Activated naive CD4-positive, alpha-beta T cell treated with anti-CD3 and anti-CD28 coated beads for 36 hours (primary cell): ENCODE measurements around the gene SLC6A17. TPM values are rescaled to one million over a fixed set of nuclear protein-coding genes. Genes with fewer than 3 reads are reported as not detected.

Experiments used
- CTCF ChIA-PET: fragments of 350-600 bp; sonication (Branson Sonifier 250); formaldehyde crosslinking; loops from one replicate; lab custom pipeline; 2021; ENCODE audit warnings: antibody characterized with exemption; lab: Charles Lee
- DNase-seq: peaks from one replicate; pipeline ENCODE4 v3.0.0-alpha.2; 2020
- H3K27ac Mint-ChIP-seq: one replicate; pipeline ENCODE4 v1.8.0; 2021; ENCODE audit warnings: mild to moderate bottlenecking, mixed read lengths
- H3K27me3 Mint-ChIP-seq: one replicate; pipeline ENCODE4 v1.8.0; 2021; ENCODE audit warnings: low read depth, mixed read lengths
- H3K36me3 Mint-ChIP-seq: one replicate; pipeline ENCODE4 v1.8.0; 2021; ENCODE audit warnings: low read depth, mixed read lengths
- H3K4me1 Mint-ChIP-seq: one replicate; pipeline ENCODE4 v1.8.0; 2021; ENCODE audit warnings: low read depth, mixed read lengths
- H3K4me3 Mint-ChIP-seq: one replicate; pipeline ENCODE4 v1.8.0; 2021; ENCODE audit warnings: mild to moderate bottlenecking, moderate library complexity, mixed read lengths
- H3K9me3 Mint-ChIP-seq: one replicate; pipeline ENCODE4 v1.8.0; 2021; ENCODE audit warnings: mixed read lengths
- intact Hi-C: fragments of 100-400 bp; cut with micrococcal nuclease; formaldehyde crosslinking; loops from one replicate; pipeline ENCODE4 v1.15.1; 2023
- total RNA-seq, 2 experiments: library from RNA; stranded (reverse); gene quantifications; one replicate each; pipeline ENCODE4 v1.2.3, GENCODE V29; 2021

Gene SLC6A17
- total RNA-seq, 2 experiments from 2014 or later, result 0.12 TPM; not detected in 1

- Mint-ChIP-seq H3K4me3 (no peak overlapping the region), H3K27me3 (no peaks in the 10 kb centered on the region), H3K27ac (no peak overlapping the region), H3K9me3 (no peaks in the 10 kb centered on the region), H3K4me1 (peaks cover 44% of the 10 kb centered on the region), H3K36me3 (peaks cover 5% of the 10 kb centered on the region)
- intact Hi-C loops, result no loop called here
- DNase-seq, result no peak
- CTCF ChIA-PET, result interaction anchor here (1.2 to 2.1 kb wide), 3 partner anchors 33 to 72 kb away, joined by 3 to 8 read pairs (median 3); no protein-coding TSS in a partner anchor
These were observed 91.2 kb downstream of the SLC6A17 start for GRCh38 chr1:110241516-110241915.

GRCh38 chr1:110242062-110242461, 91.8 kb downstream of the SLC6A17 start:
- peaks cover 5% of the 10 kb centered on the region for H3K36me3 Mint-ChIP-seq
- no peaks in the 10 kb centered on the region for H3K27me3 Mint-ChIP-seq
- H3K27ac Mint-ChIP-seq, result no peak overlapping the region
- peaks cover 40% of the 10 kb centered on the region for H3K4me1 Mint-ChIP-seq
- H3K9me3 Mint-ChIP-seq, result no peaks in the 10 kb centered on the region
- intact Hi-C loops, result no loop called here
- CTCF ChIA-PET, result interaction anchor here (1.2 to 2.1 kb wide), 3 partner anchors 34 to 71 kb away, joined by 3 to 8 read pairs (median 3); no protein-coding TSS in a partner anchor
- DNase-seq, result no peak
- no peak overlapping the region for H3K4me3 Mint-ChIP-seq

GRCh38 chr1:110242731-110243130, 92.4 kb downstream of the SLC6A17 start:
- intact Hi-C loops, result no loop called here
- peaks cover 33% of the 10 kb centered on the region for H3K4me1 Mint-ChIP-seq

DNA sequence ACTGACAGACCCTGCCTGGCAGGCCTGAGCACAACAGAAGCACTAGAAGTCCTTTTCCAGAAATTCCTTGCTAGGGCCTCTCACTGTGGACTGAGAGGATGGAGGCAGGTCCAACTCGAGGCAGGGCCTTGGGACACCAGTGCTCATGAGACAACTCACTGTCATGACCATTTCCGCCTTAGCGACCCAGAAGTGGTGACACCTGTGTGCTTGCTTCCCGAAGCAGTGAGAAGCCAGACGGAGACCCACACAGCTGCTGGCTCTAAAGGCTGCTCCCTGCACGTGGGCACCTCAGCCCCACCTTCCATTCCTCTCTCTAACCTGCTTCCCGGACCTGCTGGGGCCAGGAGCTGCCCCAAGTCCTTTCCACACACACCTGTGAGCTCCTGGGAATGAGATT, 92.9 kb downstream of the SLC6A17 start:
- Mint-ChIP-seq H3K4me1 (peaks cover 29% of the 10 kb centered on the region), H3K4me3 (no peak overlapping the region)
- CTCF ChIA-PET, result interaction anchor here (1.8 kb wide), 1 partner anchor 70 kb away, joined by 5 read pairs; no protein-coding TSS in a partner anchor

More at GRCh38 chr1:110242731-110243130, 92.4 kb downstream of the SLC6A17 start:
- no peak overlapping the region for H3K27ac Mint-ChIP-seq
- no peaks in the 10 kb centered on the region for H3K27me3 Mint-ChIP-seq
- DNase-seq, result no peak
- no peak overlapping the region for H3K4me3 Mint-ChIP-seq
- no peaks in the 10 kb centered on the region for H3K9me3 Mint-ChIP-seq
- peaks cover 5% of the 10 kb centered on the region for H3K36me3 Mint-ChIP-seq
- CTCF ChIA-PET, result interaction anchor here (1.8 kb wide), 1 partner anchor 71 kb away, joined by 5 read pairs; no protein-coding TSS in a partner anchor

GRCh38 chr1:110243574-110243973, 93.3 kb downstream of the SLC6A17 start:
- no peaks in the 10 kb centered on the region for H3K27me3 Mint-ChIP-seq
- intact Hi-C loops, result no loop called here
- H3K4me3 Mint-ChIP-seq, result no peak overlapping the region
- CTCF ChIA-PET, result interaction anchor here (1.8 to 2.7 kb wide), 2 partner anchors 35 to 70 kb away, joined by 5 to 23 read pairs; no protein-coding TSS in a partner anchor
- peak; percentile 78 for DNase-seq
- H3K9me3 Mint-ChIP-seq, result no peaks in the 10 kb centered on the region
- peak overlapping the region; percentile 16 for H3K27ac Mint-ChIP-seq
- peaks cover 24% of the 10 kb centered on the region for H3K4me1 Mint-ChIP-seq
- H3K36me3 Mint-ChIP-seq, result peaks cover 5% of the 10 kb centered on the region

More for the DNA sequence above, 92.9 kb downstream of the SLC6A17 start:
- Mint-ChIP-seq H3K27ac (no peak overlapping the region), H3K27me3 (no peaks in the 10 kb centered on the region), H3K36me3 (peaks cover 5% of the 10 kb centered on the region), H3K9me3 (no peaks in the 10 kb centered on the region)
- DNase-seq, result no peak
- intact Hi-C loops, result no loop called here

DNA sequence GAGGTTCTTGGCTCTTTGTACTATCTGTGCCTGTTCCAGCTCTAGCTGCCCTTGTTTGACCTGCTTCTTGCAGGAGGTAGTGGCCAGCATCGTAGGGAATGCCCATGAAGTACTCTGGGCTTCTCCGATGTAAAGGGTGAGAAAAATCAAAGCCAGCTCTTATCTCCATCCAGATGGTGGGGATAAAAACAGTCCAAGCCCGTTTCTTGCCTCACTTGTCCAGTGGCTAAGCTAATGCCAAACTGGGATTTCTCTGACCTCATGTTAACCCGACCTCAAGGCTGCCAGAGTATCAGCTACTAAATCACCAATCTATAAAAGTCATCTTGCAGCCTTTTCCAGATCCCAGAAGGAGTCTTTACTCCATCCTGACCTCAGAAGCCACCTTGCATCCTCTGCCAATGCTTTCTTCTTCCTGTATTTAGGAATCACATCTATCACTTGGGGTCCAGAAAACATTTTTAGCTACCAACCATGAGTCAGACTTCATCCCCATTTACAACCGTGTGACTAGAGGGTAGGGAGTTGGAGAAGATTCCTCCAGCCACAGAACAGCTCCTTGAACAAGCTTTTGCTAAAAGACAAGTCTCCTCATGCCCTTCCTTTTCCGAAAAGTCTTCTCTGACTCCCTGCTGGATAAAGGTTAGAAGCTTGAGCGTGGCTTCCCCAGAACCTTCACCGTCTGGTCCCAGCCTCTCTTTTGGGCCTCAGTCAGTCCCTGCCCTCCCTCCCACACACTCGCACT, 95.8 kb downstream of the SLC6A17 start:
- no peaks in the 10 kb centered on the region for H3K36me3 Mint-ChIP-seq
- DNase-seq, result no peak
- peaks cover 9% of the 10 kb centered on the region for H3K4me1 Mint-ChIP-seq
- CTCF ChIA-PET, result interaction anchor here (0.6 to 2.7 kb wide), 5 partner anchors 9 to 176 kb away, joined by 3 to 23 read pairs (median 11); no protein-coding TSS in a partner anchor
- no peaks in the 10 kb centered on the region for H3K9me3 Mint-ChIP-seq
- H3K4me3 Mint-ChIP-seq, result no peak overlapping the region
- intact Hi-C loops, result no loop called here
- H3K27me3 Mint-ChIP-seq, result no peaks in the 10 kb centered on the region
- H3K27ac Mint-ChIP-seq, result no peak overlapping the region

DNA sequence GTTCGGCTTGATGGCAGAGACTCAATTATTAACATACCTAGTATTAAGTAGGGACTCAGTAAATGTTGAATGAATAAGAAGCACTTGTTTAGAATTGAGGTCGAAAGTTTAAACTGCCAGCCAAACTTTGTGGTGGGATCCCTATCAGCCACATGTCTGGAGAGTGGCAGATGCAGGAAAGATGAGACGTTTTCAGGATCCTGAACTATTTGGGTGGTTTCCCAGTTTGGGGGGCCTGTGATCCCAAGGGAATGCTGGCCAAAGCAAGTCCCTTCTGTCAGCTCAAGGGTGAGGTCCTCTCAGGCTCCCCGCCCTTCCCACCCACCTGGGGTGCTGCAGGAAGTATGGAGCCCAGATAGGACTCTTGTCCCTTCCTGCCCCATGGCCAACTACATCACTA, 98.5 kb downstream of the SLC6A17 start:
- H3K9me3 Mint-ChIP-seq, result no peaks in the 10 kb centered on the region
- H3K4me3 Mint-ChIP-seq, result no peak overlapping the region
- H3K36me3 Mint-ChIP-seq, result no peaks in the 10 kb centered on the region
- peaks cover 3% of the 10 kb centered on the region for H3K4me1 Mint-ChIP-seq
- H3K27me3 Mint-ChIP-seq, result no peaks in the 10 kb centered on the region
- CTCF ChIA-PET, result no interaction called here
- no peak for DNase-seq
- no peak overlapping the region for H3K27ac Mint-ChIP-seq
- intact Hi-C loops, result no loop called here

DNA sequence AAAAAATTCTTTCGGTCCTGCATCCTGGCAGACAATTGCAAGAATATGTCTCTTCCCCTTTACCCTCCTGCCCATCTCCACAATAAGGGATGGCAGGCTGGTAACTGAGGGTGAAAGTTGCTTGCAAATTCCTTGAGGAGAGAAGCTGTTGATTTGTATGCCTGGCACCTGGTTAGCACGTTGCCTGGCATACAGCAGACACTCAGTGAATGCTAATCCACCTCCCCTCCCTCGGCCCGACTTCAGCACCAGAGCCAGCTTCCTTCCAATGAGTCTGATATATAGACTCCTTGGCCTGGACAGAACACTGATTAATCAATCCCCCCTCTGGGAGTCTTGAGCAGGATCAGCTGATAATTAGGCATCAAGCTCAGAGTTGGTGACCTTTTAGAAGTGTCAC, 99.0 kb downstream of the SLC6A17 start:
- H3K4me3 Mint-ChIP-seq, result no peak overlapping the region
- H3K9me3 Mint-ChIP-seq, result no peaks in the 10 kb centered on the region
- no peaks in the 10 kb centered on the region for H3K4me1 Mint-ChIP-seq
- CTCF ChIA-PET, result no interaction called here
- DNase-seq, result no peak
- no peaks in the 10 kb centered on the region for H3K27me3 Mint-ChIP-seq
- no peaks in the 10 kb centered on the region for H3K36me3 Mint-ChIP-seq
- H3K27ac Mint-ChIP-seq, result no peak overlapping the region
- intact Hi-C loops, result no loop called here

GRCh38 chr1:110250008-110250407, 99.7 kb downstream of the SLC6A17 start:
- Mint-ChIP-seq H3K27ac (no peak overlapping the region), H3K27me3 (no peaks in the 10 kb centered on the region), H3K4me3 (no peak overlapping the region), H3K9me3 (no peaks in the 10 kb centered on the region), H3K4me1 (no peaks in the 10 kb centered on the region), H3K36me3 (no peaks in the 10 kb centered on the region)
- CTCF ChIA-PET, result no interaction called here
- DNase-seq, result no peak
- intact Hi-C loops, result no loop called here

- no peak overlapping the region for H3K27ac Mint-ChIP-seq
- CTCF ChIA-PET, result no interaction called here
- no peaks in the 10 kb centered on the region for H3K4me1 Mint-ChIP-seq
- H3K4me3 Mint-ChIP-seq, result no peak overlapping the region
- intact Hi-C loops, result no loop called here
- H3K27me3 Mint-ChIP-seq, result no peaks in the 10 kb centered on the region
- H3K9me3 Mint-ChIP-seq, result no peaks in the 10 kb centered on the region
- H3K36me3 Mint-ChIP-seq, result no peaks in the 10 kb centered on the region
- DNase-seq, result no peak
These were observed 100.5 kb downstream of the SLC6A17 start for GRCh38 chr1:110250749-110251148.

Other genes with a start within 250 kb of the SLC6A17 start
- gene CSF1, start 239.6 kb upstream of the SLC6A17 start, total RNA-seq, result 10 to 100 TPM; 12.0 to 13.5 TPM
- 10 to 100 TPM; 70.0 to 75.1 TPM for gene AHCYL1, start 165.7 kb upstream of the SLC6A17 start, total RNA-seq
- 10 to 100 TPM; 20.7 to 22.8 TPM for gene STRIP1, start 115.9 kb upstream of the SLC6A17 start, total RNA-seq
- gene ALX3, start 79.8 kb upstream of the SLC6A17 start, total RNA-seq, result not detected
- not detected for gene UBL4B, start 38.1 kb upstream of the SLC6A17 start, total RNA-seq
- gene KCNC4, start 59.8 kb downstream of the SLC6A17 start, total RNA-seq, result 1 to 10 TPM; 9.7 TPM
- 10 to 100 TPM; 91.0 to 91.5 TPM for gene RBM15, start 188.9 kb downstream of the SLC6A17 start, total RNA-seq
- gene SLC16A4, start 240.5 kb downstream of the SLC6A17 start, total RNA-seq, result under 1 TPM; 0.14 to 0.37 TPM